Uterus (tissue), 2 donors: ENCODE measurements around the gene TRPV5.

Experiments
- POLR2A ChIP-seq, 2 donors: fragments of 450-650 bp; IDR thresholded peaks; one replicate each; pipeline ENCODE4 v1.6.1; 2016; ENCODE audit warnings: antibody characterized with exemption in 2 of 2, mild to moderate bottlenecking in 1 of 2, moderate library complexity in 1 of 2
- TF ChIP-seq, protein P1 (sequence below), 4 experiments: fragments of 200-600 bp in 2 of 4; fragments of 450-650 bp in 2 of 4; sonication (generic) in 2 of 4; IDR thresholded peaks; one replicate each; pipeline ENCODE4 v1.5.1; 2016 to 2019; ENCODE audit warnings: antibody characterized with exemption in 4 of 4, mild to moderate bottlenecking in 2 of 4, moderate library complexity in 1 of 4

- TF ChIP-seq, protein P1, sequence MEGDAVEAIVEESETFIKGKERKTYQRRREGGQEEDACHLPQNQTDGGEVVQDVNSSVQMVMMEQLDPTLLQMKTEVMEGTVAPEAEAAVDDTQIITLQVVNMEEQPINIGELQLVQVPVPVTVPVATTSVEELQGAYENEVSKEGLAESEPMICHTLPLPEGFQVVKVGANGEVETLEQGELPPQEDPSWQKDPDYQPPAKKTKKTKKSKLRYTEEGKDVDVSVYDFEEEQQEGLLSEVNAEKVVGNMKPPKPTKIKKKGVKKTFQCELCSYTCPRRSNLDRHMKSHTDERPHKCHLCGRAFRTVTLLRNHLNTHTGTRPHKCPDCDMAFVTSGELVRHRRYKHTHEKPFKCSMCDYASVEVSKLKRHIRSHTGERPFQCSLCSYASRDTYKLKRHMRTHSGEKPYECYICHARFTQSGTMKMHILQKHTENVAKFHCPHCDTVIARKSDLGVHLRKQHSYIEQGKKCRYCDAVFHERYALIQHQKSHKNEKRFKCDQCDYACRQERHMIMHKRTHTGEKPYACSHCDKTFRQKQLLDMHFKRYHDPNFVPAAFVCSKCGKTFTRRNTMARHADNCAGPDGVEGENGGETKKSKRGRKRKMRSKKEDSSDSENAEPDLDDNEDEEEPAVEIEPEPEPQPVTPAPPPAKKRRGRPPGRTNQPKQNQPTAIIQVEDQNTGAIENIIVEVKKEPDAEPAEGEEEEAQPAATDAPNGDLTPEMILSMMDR (IDR thresholded peaks at IDR 0.05): no peak
- TF ChIP-seq POLR2A (IDR thresholded peaks at IDR 0.05): no peak
These were observed 19.4 kb downstream of the TRPV5 start for GRCh38 chr7:142914121-142914520.
